NCI-H1436 treated with DMSO at 0.1 percent for 48 hours (cell line): ENCODE measurements around the gene NSUN3.
"Not testable (repeated sequence)": the region's sequence is repeated elsewhere in the genome, so short reads cannot be mapped to it uniquely, and the experiment has no call there.

Experiments
- DNase-seq: peaks from one replicate; lab custom pipeline; 2025; lab: John Stamatoyannopoulos, UW

Gene NSUN3

GRCh38 chr3:94069194-94069813 is 6.4 kb downstream of the NSUN3 start:
- DNase-seq = no peak

- no peak for DNase-seq
Observed at GRCh38 chr3:94070341-94070911, 7.6 kb downstream of the NSUN3 start.

GRCh38 chr3:94071713-94072284 is 8.9 kb downstream of the NSUN3 start:
- no peak for DNase-seq

GRCh38 chr3:94076055-94076454 is 13.2 kb downstream of the NSUN3 start:
- DNase-seq = no peak

GRCh38 chr3:94080552-94080951 is 17.7 kb downstream of the NSUN3 start:
- not testable (repeated sequence) for DNase-seq

GRCh38 chr3:94081884-94082283 is 19.0 kb downstream of the NSUN3 start:
- DNase-seq = no peak

GRCh38 chr3:94082391-94082937 is 19.6 kb downstream of the NSUN3 start:
- DNase-seq = no peak

GRCh38 chr3:94083261-94083660 is 20.4 kb downstream of the NSUN3 start:
- DNase-seq = no peak

- DNase-seq = no peak
Observed at GRCh38 chr3:94089126-94089525, 26.3 kb downstream of the NSUN3 start.

- DNase-seq = no peak
Observed at GRCh38 chr3:94092086-94092485, 29.2 kb downstream of the NSUN3 start.

GRCh38 chr3:94093151-94093550 is 30.3 kb downstream of the NSUN3 start:
- DNase-seq = no peak

GRCh38 chr3:94095111-94095510 is 32.2 kb downstream of the NSUN3 start:
- DNase-seq = no peak

GRCh38 chr3:94098452-94098851 is 35.6 kb downstream of the NSUN3 start:
- DNase-seq = no peak

GRCh38 chr3:94099311-94099710 is 36.5 kb downstream of the NSUN3 start:
- no peak for DNase-seq

- DNase-seq = no peak
Observed at GRCh38 chr3:94101860-94102259, 39.0 kb downstream of the NSUN3 start.

GRCh38 chr3:94106268-94106667 is 43.4 kb downstream of the NSUN3 start:
- no peak for DNase-seq

GRCh38 chr3:94110232-94110631 is 47.4 kb downstream of the NSUN3 start:
- not testable (repeated sequence) for DNase-seq

GRCh38 chr3:94110854-94111253 is 48.0 kb downstream of the NSUN3 start:
- DNase-seq = no peak

- DNase-seq = no peak
Observed at GRCh38 chr3:94114666-94115065, 51.8 kb downstream of the NSUN3 start.

GRCh38 chr3:94115482-94115881 is 52.6 kb downstream of the NSUN3 start:
- DNase-seq = no peak

- DNase-seq = no peak
Observed at GRCh38 chr3:94117729-94118128, 54.9 kb downstream of the NSUN3 start.

- no peak for DNase-seq
Observed at GRCh38 chr3:94118390-94118789, 55.5 kb downstream of the NSUN3 start.

- DNase-seq = no peak
Observed at GRCh38 chr3:94121161-94121560, 58.3 kb downstream of the NSUN3 start.

GRCh38 chr3:94127115-94127514 is 64.3 kb downstream of the NSUN3 start:
- peak; percentile 41 for DNase-seq
